Measurements from ENCODE around the gene CHRNA1.

CHRNA1 gene

GRCh38 chr2:174766271-174766670 lies 2.0 kb upstream of the CHRNA1 start:
- H3K4me1 ChIP-seq (ENCODE audit: low read length): peaks cover 11% of the 10 kb centered on the region
- H4K20me1 ChIP-seq (ENCODE audit: insufficient read depth, low read length): no peaks in the 10 kb centered on the region
- 0 out of 2 replicates have a peak, but pooled peaks cover 6% of the 10 kb centered on the region for H3K27me3 ChIP-seq (ENCODE audit: low read depth, low read length)
- no peaks in the 10 kb centered on the region for H3K9me3 ChIP-seq (ENCODE audit: insufficient read depth, low read length)
- no peak overlapping the region for H3K27ac ChIP-seq (ENCODE audit: low read length)
- no peak overlapping the region for H2AFZ ChIP-seq (ENCODE audit: low read depth, low read length)
- H3K4me3 ChIP-seq (ENCODE audit: low read length): no peak overlapping the region
- H3K36me3 ChIP-seq (replicated peaks; ENCODE audit: low read depth, low read length): no peaks in the 10 kb centered on the region
- TF ChIP-seq EZH2phosphoT487 (IDR thresholded peaks at IDR 0.05; ENCODE audit: low read depth): no peak
- TF ChIP-seq, protein P1, sequence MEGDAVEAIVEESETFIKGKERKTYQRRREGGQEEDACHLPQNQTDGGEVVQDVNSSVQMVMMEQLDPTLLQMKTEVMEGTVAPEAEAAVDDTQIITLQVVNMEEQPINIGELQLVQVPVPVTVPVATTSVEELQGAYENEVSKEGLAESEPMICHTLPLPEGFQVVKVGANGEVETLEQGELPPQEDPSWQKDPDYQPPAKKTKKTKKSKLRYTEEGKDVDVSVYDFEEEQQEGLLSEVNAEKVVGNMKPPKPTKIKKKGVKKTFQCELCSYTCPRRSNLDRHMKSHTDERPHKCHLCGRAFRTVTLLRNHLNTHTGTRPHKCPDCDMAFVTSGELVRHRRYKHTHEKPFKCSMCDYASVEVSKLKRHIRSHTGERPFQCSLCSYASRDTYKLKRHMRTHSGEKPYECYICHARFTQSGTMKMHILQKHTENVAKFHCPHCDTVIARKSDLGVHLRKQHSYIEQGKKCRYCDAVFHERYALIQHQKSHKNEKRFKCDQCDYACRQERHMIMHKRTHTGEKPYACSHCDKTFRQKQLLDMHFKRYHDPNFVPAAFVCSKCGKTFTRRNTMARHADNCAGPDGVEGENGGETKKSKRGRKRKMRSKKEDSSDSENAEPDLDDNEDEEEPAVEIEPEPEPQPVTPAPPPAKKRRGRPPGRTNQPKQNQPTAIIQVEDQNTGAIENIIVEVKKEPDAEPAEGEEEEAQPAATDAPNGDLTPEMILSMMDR (IDR thresholded peaks at IDR 0.05; ENCODE audit: low read depth, low read length): no peak
- H3K79me2 ChIP-seq (ENCODE audit: low read length): no peaks in the 10 kb centered on the region
- no peak overlapping the region for H3K4me2 ChIP-seq (ENCODE audit: low read length)
- H3K9ac ChIP-seq (ENCODE audit: low read length): no peak overlapping the region

- H4K20me1 ChIP-seq (ENCODE audit: insufficient read depth, low read length): no peaks in the 10 kb centered on the region
- H3K36me3 ChIP-seq (replicated peaks; ENCODE audit: low read depth, low read length): no peaks in the 10 kb centered on the region
- H3K4me2 ChIP-seq (ENCODE audit: low read length): no peak overlapping the region
- H3K79me2 ChIP-seq (ENCODE audit: low read length): no peaks in the 10 kb centered on the region
- peaks cover 9% of the 10 kb centered on the region; the same call in 1 of the 2 replicates for H3K27me3 ChIP-seq (ENCODE audit: low read depth, low read length)
- TF ChIP-seq EZH2phosphoT487 (IDR thresholded peaks at IDR 0.05; ENCODE audit: low read depth): no peak
- TF ChIP-seq, protein P1 (IDR thresholded peaks at IDR 0.05; ENCODE audit: low read depth, low read length): no peak
- H3K9me3 ChIP-seq (ENCODE audit: insufficient read depth, low read length): no peaks in the 10 kb centered on the region
- H3K9ac ChIP-seq (ENCODE audit: low read length): no peak overlapping the region
- no peak overlapping the region for H2AFZ ChIP-seq (ENCODE audit: low read depth, low read length)
- peaks cover 9% of the 10 kb centered on the region for H3K4me1 ChIP-seq (ENCODE audit: low read length)
- no peak overlapping the region for H3K27ac ChIP-seq (ENCODE audit: low read length)
- no peak overlapping the region for H3K4me3 ChIP-seq (ENCODE audit: low read length)
These were observed 1.3 kb upstream of the CHRNA1 start for GRCh38 chr2:174765576-174765975.

DNA sequence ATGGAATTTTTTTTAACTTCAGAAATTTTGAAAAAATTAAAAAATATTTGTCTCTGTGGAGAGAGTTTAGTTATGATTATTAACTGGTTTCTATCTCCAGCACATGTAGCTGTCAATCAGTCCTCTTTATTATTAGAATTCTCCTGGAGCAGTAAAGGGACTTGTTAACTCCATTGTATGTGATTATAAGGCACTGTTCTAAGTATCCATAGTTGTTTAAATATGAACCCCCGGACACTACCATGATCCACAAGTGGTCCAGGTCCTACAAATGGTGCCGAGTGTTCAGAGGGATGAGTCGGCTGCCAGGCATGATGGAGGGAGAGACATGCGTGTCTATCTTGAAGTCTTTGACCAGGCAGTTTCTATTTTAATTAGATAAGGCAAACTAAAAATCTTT lies 492 bp downstream of the CHRNA1 start:
- no peak overlapping the region for H2AFZ ChIP-seq (ENCODE audit: low read depth, low read length)
- H3K4me3 ChIP-seq (ENCODE audit: low read length): no peak overlapping the region
- H3K36me3 ChIP-seq (replicated peaks; ENCODE audit: low read depth, low read length): no peaks in the 10 kb centered on the region
- peaks cover 9% of the 10 kb centered on the region for H3K4me1 ChIP-seq (ENCODE audit: low read length)
- peaks cover 9% of the 10 kb centered on the region; the same call in 1 of the 2 replicates for H3K27me3 ChIP-seq (ENCODE audit: low read depth, low read length)
- no peaks in the 10 kb centered on the region for H3K9me3 ChIP-seq (ENCODE audit: insufficient read depth, low read length)
- no peaks in the 10 kb centered on the region for H4K20me1 ChIP-seq (ENCODE audit: insufficient read depth, low read length)
- H3K27ac ChIP-seq (ENCODE audit: low read length): no peak overlapping the region
- no peak overlapping the region for H3K4me2 ChIP-seq (ENCODE audit: low read length)
- H3K79me2 ChIP-seq (ENCODE audit: low read length): no peaks in the 10 kb centered on the region
- TF ChIP-seq, protein P1 (IDR thresholded peaks at IDR 0.05; ENCODE audit: low read depth, low read length): no peak
- no peak overlapping the region for H3K9ac ChIP-seq (ENCODE audit: low read length)

DNA sequence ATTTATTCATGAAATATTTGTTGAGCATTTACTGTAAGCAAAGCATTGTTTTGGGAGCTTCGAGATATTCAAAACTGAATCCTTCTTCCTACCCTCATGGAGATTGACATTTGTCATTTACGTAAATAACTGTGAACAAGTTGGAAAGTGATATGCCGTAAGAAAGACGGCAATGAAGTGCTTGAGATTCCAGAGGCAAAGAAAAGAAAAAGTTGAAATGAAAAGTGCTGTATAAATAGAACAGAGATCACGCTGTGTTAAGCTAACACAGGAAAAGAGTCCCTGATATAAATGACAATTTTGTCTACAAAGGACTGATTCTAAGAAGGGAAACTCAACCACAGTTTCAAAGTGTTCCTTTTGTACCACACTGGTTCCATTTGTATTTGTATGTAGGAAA lies 1.8 kb downstream of the CHRNA1 start:
- no peak overlapping the region for H2AFZ ChIP-seq (ENCODE audit: low read depth, low read length)
- TF ChIP-seq, protein P1 (IDR thresholded peaks at IDR 0.05; ENCODE audit: low read depth, low read length): no peak
- TF ChIP-seq EZH2phosphoT487 (IDR thresholded peaks at IDR 0.05; ENCODE audit: low read depth): no peak
- H3K27ac ChIP-seq (ENCODE audit: low read length): no peak overlapping the region
- H3K9ac ChIP-seq (ENCODE audit: low read length): no peak overlapping the region
- H3K4me2 ChIP-seq (ENCODE audit: low read length): no peak overlapping the region
- H3K36me3 ChIP-seq (replicated peaks; ENCODE audit: low read depth, low read length): no peaks in the 10 kb centered on the region
- no peaks in the 10 kb centered on the region for H3K79me2 ChIP-seq (ENCODE audit: low read length)
- H3K4me3 ChIP-seq (ENCODE audit: low read length): no peak overlapping the region
- peaks cover 9% of the 10 kb centered on the region; the same call in 1 of the 2 replicates for H3K27me3 ChIP-seq (ENCODE audit: low read depth, low read length)
- no peaks in the 10 kb centered on the region for H3K9me3 ChIP-seq (ENCODE audit: insufficient read depth, low read length)
- no peaks in the 10 kb centered on the region for H4K20me1 ChIP-seq (ENCODE audit: insufficient read depth, low read length)
- H3K4me1 ChIP-seq (ENCODE audit: low read length): peaks cover 9% of the 10 kb centered on the region

All from OCI-LY3 (cell line).